AG09309 (cell line): ENCODE results near the gene TSPAN14.

Source experiments
- DNase-seq: peaks from one replicate; pipeline ENCODE4 v3.0.0-alpha.2; 2010; ENCODE audit warnings: low read depth
- H3K4me3 ChIP-seq: 2 replicates; pipeline ENCODE4 v1.5.1; 2011; ENCODE audit warnings: mild to moderate bottlenecking, low read depth, low read length, moderate library complexity; ENCODE audit not compliant: control insufficient read depth
- CTCF ChIP-seq: IDR thresholded peaks from 2 replicates; pipeline ENCODE4 v1.5.1; 2011; ENCODE audit warnings: mild to moderate bottlenecking, low read depth, low read length, inconsistent platforms; ENCODE audit not compliant: insufficient read depth, control insufficient read depth; ENCODE audit errors: missing control alignments

Gene TSPAN14

GRCh38 chr10:80484243-80484642 is 30.1 kb downstream of the TSPAN14 start:
- no peak overlapping the region for H3K4me3 ChIP-seq
- TF ChIP-seq CTCF: no peak

GRCh38 chr10:80484676-80485075 is 30.6 kb downstream of the TSPAN14 start:
- H3K4me3 ChIP-seq: no peak overlapping the region
- no peak for TF ChIP-seq CTCF
- no peak for DNase-seq

More at GRCh38 chr10:80484243-80484642, 30.1 kb downstream of the TSPAN14 start:
- no peak for DNase-seq

GRCh38 chr10:80485076-80485945 is 31.2 kb downstream of the TSPAN14 start:
- H3K4me3 ChIP-seq: no peak overlapping the region
- TF ChIP-seq CTCF: no peak
- no peak for DNase-seq

GRCh38 chr10:80485946-80486764 is 32.0 kb downstream of the TSPAN14 start:
- TF ChIP-seq CTCF: no peak
- no peak overlapping the region for H3K4me3 ChIP-seq
- no peak for DNase-seq

- H3K4me3 ChIP-seq: no peak overlapping the region
- no peak for TF ChIP-seq CTCF
- no peak for DNase-seq
Observed at GRCh38 chr10:80486785-80487420, 32.8 kb downstream of the TSPAN14 start.

GRCh38 chr10:80487421-80487785 is 33.3 kb downstream of the TSPAN14 start:
- DNase-seq: no peak
- no peak for TF ChIP-seq CTCF
- H3K4me3 ChIP-seq: no peak overlapping the region
